GM19023 (cell line): ENCODE measurements around the gene HLA-DQB2.
"Not testable (repeated sequence)": the region's sequence is repeated elsewhere in the genome, so short reads cannot be mapped to it uniquely, and the experiment has no call there.

ENCODE experiments used
- ATAC-seq: cut with Tn5 transposase; IDR thresholded peaks from one replicate; pipeline ENCODE4 v1.9.1; 2021; ENCODE audit warnings: mild to moderate bottlenecking, moderate library complexity; ENCODE audit not compliant: unreplicated experiment

HLA-DQB2 gene

DNA sequence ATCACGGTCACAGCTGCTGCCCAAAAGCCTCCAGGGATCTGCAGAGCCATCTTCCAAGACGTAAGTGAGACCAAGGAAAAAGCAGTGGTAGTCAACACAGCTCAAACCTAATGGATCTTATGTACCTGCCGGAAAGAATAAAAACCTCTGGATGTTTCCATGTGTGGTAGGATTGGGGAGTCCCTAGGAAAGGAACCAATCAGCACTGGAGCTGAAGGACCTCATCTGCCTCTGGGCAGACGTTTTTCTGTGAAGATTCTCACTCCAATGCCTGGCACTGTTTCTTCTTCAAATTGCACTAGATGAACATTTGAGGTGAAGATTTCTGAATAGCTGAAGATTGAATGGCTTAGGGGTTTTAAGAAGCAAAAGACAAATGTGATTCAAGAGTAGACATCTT lies at the start of gene HLA-DQB2:
Gene HLA-DQB2, minus strand, starts transcription at position 112 of the 400 bp plus-strand sequence. Its CDS starts 62 bp downstream, at position 50.
- ATAC-seq = no peak

DNA sequence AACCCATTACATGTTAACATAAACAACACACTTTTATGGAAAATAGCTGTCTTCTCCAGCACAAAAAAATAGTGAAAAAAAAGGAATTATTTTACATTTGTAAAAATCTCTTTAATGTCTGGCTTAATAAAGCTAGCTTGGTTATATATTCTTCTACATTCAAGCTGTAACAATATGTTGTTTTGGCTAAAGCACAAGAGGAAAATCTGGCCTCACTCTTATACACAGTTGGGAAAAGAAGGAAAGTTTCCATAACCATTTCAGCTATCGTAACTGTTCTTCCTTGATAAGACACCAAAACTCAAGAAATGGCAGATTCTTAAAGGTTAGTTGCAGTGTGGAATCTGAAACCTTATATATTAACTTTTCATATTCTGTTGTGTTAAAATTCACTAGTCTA lies 45.8 kb upstream of the HLA-DQB2 start:
- no peak for ATAC-seq

DNA sequence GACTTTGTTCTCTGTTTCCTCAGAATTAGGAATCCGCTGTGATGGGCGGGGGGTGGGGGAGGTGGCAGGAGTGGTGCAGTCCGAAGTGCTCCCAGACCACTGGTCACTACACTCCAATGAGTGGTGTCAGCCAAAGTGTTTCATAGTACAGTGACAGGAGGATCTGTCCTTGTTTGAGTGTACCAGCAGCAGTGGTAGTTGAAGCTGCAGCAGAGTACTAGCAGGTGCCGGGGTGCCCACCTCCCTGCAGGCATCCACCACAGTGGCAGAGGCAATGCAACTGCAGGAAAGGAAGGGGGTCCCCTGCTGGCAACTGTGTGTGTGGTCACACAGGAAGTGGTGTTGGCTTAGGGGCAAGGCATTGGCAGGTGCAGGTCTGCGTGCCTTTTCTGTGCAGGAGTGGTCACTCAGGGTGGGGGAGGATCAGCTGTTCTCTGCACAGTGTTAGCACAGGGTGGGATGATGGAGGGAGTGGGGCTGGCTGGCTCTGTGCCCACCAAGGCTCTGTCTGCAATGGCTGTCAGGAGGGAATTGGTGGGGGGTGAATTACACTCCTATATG lies 43.8 kb upstream of the HLA-DQB2 start:
- ATAC-seq = no peak

DNA sequence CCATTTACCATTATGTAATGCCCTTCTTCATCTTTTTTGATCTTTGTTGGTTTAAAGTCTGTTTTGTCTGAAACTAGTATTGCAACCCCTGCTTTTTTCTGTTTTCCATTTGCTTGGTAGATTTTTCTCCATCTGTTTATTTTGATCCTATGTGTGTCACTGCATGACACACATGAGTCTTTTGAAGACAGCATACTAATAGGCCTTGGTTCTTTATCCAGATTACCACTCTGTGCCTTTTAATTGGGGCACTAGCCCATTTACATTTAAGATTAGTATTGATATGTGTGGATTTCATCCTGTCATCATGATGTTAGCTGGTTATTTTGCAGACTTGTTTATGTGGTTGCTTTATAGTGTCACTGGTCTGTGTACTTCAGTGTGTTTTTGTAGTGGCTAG lies 42.1 kb upstream of the HLA-DQB2 start:
- not testable (repeated sequence) for ATAC-seq

DNA sequence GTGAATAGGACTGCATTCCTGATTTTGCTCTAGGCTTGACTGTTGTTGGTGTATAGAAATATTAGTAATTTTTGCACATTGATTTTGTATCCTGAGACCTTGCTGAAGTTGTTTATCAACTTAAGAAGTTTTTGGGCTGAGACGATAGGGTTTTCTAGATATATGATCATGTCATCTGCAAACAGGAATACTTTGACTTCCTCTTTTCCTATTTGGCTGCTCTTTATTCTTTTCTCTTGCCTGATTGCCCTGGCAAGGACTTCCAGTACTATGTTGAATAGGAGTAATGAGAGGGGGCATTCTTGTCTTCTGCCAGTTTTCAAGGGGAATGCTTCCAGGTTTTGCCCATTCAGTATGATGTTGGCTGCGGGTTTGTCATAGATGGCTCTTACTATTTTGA lies 40.1 kb upstream of the HLA-DQB2 start:
- ATAC-seq = no peak

DNA sequence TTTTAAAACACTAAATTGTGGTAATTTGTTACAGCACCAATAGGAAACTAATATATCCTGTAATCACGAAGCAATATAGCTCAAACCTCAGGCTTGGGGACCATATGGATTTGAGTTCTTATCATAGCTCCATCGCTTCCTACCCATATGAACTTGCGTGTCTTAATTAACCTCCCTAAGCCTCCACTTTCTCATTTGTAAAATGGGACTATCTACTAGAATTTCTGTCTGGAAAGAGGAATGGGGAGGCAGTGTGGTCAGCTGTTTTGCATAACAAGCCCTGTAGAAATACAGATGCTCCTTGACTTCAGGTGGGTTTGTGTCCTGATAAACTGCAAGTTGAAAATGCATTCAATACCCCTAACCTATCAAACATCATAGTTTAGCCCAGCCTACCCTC lies 36.4 kb upstream of the HLA-DQB2 start:
- no peak for ATAC-seq

DNA sequence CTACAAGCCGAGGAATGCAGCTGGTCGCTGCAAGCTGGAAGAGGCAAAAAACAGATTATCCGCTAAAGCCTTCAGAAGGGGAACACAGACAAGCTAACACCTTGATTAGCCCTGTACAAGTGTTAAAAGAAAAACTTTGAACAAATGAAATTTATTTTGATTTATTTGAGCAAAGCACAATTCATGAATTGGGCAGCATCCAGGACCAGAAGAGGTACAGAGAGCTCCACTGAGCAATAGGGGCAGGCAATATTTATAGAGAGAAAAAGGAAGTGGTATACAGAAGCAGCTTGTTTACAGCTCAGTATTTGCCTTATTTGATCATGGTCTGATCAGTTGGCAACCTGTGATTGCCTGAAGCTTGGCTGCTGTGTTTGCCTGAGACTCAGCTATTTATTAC lies 35.8 kb upstream of the HLA-DQB2 start:
- ATAC-seq = no peak

DNA sequence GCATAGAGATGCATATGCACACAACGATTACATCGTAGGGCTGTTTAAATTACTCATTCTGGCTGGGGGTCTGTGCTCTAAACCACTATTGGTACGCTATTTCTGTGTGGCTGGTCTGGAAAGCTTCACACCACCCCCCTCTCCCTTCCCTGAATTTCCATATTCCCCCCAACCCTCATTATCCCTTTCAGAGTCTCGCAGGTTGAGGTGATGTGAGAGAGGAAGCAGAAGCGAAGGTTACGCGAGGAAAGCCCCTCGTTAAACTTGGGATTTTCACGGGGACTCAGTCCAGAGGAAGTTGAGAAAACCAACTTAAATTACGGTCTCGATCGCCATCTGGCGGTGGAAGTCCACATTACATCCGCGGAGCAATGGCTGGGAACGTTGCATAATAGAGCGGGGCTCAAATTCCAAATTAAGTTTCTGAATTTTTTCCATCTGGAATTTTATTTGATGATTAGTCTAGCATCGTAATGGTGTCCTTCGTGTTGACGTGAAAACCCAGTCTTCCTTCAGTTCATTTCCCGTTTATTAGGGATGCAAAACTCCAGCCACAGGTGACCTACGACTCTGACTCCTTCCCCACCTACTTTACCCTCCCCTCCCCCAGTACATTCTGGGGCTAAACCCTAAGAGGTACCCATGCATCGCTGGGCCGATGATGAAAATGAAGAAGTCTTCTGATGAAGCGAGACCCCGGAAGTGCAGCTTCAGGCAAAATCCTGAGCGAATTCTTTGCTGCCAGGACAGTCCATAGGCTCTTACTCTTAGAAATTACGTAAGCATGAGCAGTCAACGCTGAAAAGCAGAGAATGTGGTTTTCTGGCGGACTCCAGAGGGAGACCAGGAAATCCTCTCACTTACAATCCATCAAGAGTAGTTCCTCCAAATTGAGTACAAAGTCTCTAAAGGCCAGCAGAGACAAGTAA lies 33.8 kb upstream of the HLA-DQB2 start:
- peak; percentile 58 for ATAC-seq

DNA sequence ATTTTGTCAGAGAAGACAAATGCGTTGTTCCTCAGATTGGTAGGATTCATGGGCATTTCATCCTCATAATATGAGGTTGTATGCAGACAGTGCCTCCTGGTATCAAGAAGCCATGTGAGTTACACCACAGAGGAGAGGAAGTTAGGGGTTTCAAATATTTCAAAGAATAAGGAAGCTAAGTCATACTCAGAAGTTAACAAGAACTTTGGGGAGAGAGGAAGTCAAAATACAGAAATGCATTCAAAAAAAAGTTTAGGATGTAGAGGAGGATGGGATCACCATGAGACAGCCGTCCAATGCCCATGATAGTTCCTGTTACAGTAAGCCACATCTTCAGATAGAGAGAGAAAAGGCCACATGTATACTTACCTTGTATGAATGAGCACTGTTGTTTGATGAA lies 31.2 kb upstream of the HLA-DQB2 start:
- no peak for ATAC-seq

DNA sequence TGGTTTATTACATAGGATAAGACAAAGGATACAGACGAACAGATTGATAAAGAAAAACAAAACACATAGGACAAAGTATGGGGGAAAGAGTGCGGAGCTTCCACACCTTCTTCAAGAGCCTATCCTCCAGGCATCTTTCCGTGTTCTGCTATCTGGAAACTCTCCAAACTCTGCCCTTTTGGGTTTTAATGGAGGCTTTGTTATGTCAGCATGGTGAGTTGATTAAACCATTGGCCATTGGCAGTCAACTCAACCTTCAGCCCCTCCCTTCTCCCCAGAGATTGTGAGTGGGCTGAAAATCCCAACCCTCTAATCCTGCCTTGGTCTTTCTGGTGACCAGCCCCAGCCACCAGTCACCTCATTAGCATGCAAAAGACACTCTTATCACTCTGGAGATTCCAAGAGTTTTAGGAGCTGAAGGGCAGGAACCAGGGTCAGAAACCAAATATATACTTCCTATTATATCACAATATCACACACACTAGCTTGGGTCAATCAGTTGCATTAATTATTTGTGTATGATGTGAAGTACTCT lies 29.6 kb upstream of the HLA-DQB2 start:
- no peak for ATAC-seq

DNA sequence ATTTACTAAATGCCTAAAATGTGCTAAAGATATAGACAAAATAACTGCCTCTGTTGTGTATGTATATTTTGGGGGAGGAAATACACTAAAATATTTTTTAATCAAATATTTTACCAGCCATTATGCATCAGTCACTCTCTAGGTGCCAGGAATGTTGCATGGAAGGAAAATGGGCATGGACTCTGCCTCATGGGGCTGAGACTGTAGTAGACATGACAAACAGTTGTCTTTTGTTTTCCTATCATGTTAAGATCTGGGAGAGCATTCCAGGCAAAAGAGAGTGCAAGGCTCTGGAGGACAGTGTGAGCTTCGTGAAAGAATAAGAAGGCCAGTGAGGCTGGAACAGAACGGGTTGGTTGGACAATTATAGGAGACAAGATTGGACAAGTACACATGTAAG lies 27.0 kb upstream of the HLA-DQB2 start:
- no peak for ATAC-seq

DNA sequence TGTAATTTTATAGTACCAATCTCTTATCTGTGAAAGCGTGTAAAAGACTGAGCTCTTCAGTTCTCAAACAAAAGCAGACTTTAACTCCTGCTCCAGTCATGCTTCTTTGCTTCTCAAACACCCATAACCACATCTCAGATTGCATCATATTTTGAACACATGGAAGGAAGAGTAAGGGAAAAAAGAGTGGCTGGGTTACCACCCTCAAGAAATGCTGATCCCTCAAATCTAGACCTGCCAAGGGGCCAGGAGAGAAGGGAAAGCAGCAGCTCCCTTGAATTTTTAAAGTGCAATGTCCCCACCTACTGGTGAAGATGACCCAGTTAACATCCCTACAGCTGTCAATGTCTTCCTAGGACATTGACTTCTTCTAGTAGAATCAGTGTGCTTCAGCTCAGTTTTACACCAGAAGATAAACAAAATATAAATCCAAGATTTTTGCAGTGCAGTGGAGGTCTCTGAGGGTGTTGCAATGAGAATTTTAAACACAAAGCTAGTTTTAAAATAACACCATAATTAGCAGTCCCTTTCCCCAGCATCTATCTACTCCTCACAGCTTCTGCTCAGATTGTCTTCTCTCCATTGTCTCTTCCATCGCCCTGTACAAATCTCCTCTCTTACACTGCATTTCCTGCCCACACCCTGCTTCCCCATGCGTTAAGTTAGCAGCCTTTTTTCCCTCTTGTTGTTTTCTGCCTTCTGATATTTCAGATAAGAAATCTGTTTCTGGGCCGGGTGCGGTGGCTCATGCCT lies 22.6 kb upstream of the HLA-DQB2 start:
- no peak for ATAC-seq

DNA sequence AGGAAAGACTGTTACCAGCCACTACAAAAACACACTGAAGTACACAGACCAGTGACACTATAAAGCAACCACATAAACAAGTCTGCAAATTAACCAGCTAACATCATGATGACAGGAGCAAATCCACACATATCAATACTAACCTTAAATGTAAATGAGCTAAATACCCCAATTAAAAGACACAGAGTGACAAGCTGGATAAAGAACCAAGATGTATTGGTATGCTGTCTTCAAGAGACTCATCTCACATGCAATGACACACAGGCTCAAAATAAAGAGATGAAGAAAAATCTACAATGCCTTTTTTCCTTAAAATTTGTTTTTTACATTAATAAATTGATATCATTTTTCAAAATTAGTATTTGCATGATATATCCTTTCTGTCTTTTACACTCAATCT lies 19.6 kb upstream of the HLA-DQB2 start:
- ATAC-seq = not testable (repeated sequence)

DNA sequence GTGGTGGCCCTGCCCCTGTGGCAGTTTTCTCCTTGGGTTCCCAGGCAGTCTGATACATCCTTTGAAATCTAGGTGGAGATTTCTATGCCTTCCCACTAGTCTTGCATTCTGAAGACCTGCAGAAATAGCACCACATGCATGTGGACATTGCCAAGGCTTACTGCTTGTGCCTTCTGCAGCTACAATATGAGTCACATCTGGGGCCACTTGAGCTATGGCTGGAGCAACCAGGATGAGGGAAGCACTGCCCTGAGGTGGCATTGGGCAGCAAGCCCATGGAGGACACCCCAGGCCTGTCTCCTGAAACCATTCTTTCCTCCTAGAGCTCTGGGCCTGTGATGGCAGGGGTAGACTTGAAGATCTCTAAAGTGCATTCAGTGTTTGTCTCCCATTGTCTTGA lies 15.7 kb upstream of the HLA-DQB2 start:
- ATAC-seq = no peak

DNA sequence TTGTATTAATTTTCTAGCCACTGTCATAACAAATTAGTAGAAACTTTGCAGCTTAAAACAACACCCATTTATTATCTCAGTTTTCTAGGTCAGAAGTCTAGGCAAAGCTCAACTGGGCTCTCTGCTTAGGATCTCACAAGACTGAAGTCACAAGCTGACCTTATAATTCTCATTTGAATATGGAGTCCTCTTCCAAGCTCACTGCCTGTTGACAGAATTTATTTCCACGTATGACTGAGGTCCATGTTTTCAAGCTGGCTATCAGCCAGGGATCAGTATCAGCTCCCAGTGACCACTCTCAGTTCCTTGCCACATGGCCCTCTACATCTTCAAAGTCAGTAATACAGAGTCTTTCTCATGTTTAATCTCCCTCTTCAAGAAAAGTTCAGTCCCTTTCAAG lies 11.7 kb upstream of the HLA-DQB2 start:
- no peak for ATAC-seq

DNA sequence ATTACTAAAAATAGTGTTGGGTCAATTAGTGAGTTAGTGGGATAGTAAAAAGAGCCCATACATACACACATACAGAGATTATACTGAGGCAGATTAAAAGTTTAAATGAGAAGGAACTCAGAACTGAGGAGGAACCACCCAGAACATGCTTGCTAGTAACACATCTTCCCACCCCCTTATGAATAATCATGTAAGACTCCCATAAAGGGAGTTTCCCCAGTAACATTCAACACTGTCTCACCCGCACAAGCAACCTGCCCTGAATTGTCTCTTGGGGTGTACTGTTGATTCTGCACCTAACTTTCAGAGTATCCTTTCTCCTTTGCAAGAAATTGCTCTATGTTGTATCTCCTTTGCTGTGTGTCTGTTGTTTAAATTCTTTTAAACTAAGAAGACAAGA lies 11.1 kb upstream of the HLA-DQB2 start:
- no peak for ATAC-seq

DNA sequence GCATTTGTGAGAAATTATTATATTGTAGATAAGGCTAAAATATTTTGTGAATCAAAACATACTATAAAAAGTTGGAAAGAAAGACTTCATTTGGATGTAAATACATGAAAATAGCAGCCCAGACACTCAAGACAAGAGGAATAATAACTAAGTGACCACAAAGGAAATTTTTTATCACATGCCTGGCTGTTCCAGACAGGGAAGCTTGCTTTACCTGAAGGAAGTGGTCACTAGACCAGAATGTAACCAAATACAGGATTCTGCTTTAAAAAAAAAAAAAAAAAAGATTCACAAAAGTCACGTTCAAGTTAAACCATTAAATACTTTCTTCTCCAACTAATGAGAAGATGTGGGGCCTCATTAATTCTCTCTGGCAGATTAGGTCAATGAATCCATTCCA lies 9.3 kb upstream of the HLA-DQB2 start:
- ATAC-seq = no peak

DNA sequence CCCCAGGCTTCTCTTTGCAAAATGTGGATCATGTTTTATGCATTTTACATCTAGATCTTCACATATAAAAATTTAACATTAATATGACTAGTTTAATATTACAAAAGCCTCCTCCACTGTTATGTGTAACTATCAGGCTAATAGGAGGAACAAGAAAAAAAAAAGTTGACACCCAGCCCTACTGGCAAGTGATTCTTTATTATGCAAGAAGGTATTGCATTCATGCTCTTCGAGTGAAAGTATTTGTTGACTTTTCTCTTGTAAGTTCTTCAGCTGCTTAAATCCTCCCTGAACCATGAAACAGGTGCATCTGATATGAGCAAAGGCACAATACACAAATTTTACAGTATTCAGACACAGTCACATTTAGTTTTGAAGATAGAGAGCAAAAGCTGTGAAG lies 716 bp upstream of the HLA-DQB2 start:
- no peak for ATAC-seq

DNA sequence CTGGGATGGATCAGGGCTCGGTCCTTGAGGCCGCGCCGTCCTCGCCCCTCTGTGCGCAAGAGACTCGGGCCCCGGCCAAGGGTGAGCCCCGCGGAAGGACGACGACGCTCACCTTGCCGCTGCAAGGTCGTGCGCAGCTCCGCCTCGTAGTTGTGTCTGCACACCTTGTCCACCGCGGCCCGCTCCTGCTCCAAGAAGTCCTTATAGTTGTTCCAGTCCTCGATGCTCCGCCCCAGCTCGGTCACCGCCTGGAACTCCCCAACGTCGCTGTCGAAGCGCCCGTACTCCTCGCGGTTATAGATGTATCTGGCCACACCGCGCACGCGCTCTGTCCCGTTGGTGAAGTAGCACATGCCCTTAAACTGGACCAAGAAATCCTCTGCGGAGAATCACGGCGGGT lies 1.8 kb downstream of the HLA-DQB2 start:
- no peak for ATAC-seq

DNA sequence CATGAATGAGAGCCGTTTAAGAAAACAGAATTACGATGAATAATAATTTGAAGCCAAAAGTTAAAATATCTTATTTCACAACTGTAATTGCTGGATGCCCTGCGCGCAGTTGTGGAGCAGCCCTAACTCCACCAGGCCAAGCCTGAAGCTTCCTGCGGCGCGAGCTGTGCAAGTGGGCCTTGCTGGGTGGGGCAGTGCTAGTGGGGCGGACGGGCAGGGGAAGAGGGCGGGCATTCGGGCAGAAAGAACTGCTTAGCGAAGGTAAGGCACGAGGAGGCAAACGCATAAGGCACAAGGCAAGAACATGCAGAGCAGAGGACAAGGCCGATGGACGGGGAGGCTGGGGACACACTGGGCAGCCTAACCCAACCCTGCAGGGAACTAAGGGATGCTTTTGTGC lies 2.3 kb downstream of the HLA-DQB2 start:
- no peak for ATAC-seq

DNA sequence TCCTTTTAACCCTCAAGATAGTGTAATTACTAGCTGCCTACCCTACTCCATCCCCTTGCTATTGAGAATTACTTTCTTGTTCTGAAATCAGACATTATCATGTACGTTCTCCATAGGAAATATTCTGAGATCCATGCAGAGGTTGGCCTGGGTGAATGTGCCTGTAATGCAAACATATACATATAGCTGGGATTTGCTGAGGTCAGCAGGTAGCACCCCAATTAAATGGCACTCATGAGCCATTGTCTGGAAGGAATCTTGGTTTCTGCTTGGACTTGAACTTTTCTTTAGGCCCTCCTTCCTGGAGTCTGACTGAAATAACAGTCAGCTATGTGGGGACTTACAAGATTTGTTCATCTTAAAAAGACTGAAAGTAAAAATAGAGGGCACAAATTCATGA lies 3.7 kb downstream of the HLA-DQB2 start:
- ATAC-seq = no peak

DNA sequence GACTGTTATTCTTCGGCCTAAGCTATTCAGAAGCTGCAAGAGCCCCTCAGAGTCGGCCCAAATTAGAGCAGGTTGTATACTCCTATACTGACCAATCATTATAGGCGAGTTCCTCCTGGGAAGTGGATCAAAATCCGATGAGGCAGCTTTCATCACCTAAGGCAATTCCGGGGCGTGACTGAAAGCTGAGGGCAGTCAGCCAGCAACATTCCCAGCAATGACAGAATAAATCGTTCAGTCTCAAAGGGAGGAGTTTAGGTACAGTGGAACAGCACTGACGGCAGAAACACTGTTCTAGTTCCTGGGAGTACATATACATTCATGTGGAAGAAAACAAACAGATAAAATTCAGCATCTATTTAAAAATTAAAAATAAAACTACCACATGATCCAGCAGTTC lies 10.8 kb downstream of the HLA-DQB2 start:
- ATAC-seq = no peak
